ENCODE data around the gene CMTM3.

- TF ChIP-seq EZH2phosphoT487 (IDR thresholded peaks at IDR 0.05; ENCODE audit: insufficient read depth, low read depth): no peak
- TF ChIP-seq EZH2 (IDR thresholded peaks at IDR 0.05; ENCODE audit: insufficient read depth, poor library complexity, severe bottlenecking): no peak
These were observed 48.3 kb downstream of the CMTM3 start for GRCh38 chr16:66652661-66653360.

Measured in GM23248 (cell line).